ENCODE data around the gene CD53.

GRCh38 chr1:110878591-110878990 lies 5.6 kb downstream of the CD53 start:
- TF ChIP-seq EZH2 (IDR thresholded peaks at IDR 0.05) (no peak), FOSL1 (IDR thresholded peaks at IDR 0.05; ENCODE audit: low read depth) (no peak), ELF1 (IDR thresholded peaks at IDR 0.05; ENCODE audit: borderline replicate concordance, low read depth) (no peak), CTCF (IDR thresholded peaks at IDR 0.05 in 2 of 3, conservative IDR thresholded peaks at IDR 0.05 in 1 of 3; ENCODE audit: borderline replicate concordance in 1 of 3, insufficient read depth in 1 of 3, low read depth in 2 of 3, low read length in 2 of 3) (no peak), ATF3 (IDR thresholded peaks at IDR 0.05) (no peak), ZNF274 (IDR thresholded peaks at IDR 0.05; ENCODE audit: low read depth, low read length) (no peak), JUND (IDR thresholded peaks at IDR 0.05) (no peak), POLR2A (IDR thresholded peaks at IDR 0.05; ENCODE audit: borderline replicate concordance, extremely low read depth, insufficient read depth, insufficient read length) (no peak), SRF (IDR thresholded peaks at IDR 0.05; ENCODE audit: low read depth) (no peak), TCF7L2 (IDR thresholded peaks at IDR 0.05; ENCODE audit: borderline replicate concordance, extremely low read depth, insufficient read depth, insufficient read length) (no peak)

All from HCT116 (cell line).